T-helper 1 cell (primary cell): Measurements from ENCODE around the gene KDM4D.
"Not testable (repeated sequence)": the region's sequence is repeated elsewhere in the genome, so short reads cannot be mapped to it uniquely, and the experiment has no call there.

ENCODE experiments used
- DNase-seq, 5 donors: peaks; one replicate each; pipeline ENCODE4 v3.0.0-alpha.2; 2012 to 2020
- total RNA-seq, 4 donors: gene quantifications; one replicate each; lab custom pipeline; 2026; lab: John Stamatoyannopoulos, UW

The KDM4D gene
- 0.59 to 1.5 (median 0.97) reads per million in 4 donors for total RNA-seq

DNA sequence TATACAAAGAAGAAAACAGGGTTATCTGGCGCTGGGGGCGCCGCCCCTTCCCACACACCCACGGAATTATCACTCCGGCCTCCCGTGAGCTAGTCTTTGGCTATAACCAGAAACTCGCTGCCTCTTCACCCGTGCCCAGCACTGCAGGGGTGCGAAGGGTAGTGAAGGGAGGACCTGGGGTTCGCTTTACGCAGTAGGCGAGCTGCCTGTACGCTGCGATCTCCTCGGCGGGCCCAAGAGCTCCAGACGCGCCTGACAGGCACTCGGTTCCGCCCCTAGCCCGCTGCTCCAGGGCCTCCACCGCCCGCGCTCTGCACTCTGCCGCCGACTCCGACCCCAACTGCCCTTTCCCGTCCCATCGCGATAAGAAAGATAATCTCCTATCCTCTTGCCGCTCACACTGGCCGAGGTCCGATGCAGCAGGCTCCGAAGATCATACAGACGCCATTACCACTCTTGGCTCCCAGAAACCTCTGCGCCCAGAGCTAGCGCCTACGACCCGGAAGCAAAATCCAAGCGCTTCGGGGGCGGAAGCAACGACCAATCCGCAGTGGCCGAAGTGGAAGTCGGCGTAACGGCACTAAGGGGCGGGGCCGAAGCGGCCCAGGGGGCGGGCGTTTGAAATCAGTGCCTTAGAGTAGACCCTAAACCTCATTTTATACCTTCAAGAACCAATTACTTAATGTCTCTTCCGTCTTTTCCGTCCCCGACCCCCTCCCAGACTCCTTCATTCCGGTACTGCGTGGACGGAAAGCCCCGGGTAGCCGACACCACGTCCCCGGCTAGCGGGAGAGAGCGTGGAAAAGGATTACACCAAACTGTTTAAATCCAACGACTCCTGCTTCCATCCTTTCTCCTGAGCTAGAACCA lies at the start of gene KDM4D, which contains the start of gene CWC15:
TSS of gene KDM4D (plus strand) at position 611 of the 870 bp plus-strand sequence. CDS start 23,664 bp downstream, outside the sequence.
TSS of gene CWC15 (minus strand) at position 458 of the 870 bp plus-strand sequence. CDS start 1,371 bp downstream, outside the sequence.
- peak; percentile 87 to 94 (median 91) for DNase-seq

DNA sequence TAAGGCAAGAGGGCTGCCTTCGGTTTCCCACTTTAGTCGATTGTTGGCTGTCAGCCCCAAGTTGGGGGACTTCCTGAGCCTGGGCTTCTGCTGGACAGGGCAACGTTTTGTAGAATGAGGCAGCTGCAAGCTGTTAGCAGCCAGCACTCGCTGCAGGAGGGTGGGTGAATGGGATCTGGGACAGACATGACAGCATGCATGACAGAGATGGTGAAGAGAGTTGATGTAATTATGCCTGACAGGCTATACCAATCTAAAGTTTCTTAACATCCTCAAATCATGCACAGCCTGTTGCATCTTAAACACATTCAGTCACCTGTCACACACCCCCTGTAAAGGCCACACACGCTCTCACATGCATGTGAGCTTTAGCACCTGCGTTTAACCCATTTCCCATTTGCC lies 49.3 kb upstream of the KDM4D start:
- DNase-seq: peak in 1 of 5 donors; percentile 43

DNA sequence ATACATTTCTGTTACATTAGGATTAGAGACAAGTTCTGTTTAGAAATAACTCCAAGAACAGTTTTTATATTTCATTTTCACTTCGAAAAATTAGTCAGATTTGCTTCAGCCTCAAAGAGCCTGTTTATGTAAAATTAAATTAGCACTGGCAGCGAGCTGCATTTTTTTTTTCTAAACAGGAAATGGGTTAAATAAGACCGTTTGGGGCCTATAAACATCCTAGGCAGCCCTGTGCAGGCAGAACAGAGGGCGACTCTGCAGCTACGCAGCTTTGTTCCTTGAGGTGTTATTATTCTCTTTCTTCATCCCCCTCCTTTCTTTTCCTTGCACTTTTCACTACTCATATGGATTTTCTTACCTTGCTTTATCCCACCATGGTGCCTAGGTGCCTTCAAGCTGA lies 48.9 kb upstream of the KDM4D start:
- DNase-seq: peak in 1 of 5 donors; percentile 69

DNA sequence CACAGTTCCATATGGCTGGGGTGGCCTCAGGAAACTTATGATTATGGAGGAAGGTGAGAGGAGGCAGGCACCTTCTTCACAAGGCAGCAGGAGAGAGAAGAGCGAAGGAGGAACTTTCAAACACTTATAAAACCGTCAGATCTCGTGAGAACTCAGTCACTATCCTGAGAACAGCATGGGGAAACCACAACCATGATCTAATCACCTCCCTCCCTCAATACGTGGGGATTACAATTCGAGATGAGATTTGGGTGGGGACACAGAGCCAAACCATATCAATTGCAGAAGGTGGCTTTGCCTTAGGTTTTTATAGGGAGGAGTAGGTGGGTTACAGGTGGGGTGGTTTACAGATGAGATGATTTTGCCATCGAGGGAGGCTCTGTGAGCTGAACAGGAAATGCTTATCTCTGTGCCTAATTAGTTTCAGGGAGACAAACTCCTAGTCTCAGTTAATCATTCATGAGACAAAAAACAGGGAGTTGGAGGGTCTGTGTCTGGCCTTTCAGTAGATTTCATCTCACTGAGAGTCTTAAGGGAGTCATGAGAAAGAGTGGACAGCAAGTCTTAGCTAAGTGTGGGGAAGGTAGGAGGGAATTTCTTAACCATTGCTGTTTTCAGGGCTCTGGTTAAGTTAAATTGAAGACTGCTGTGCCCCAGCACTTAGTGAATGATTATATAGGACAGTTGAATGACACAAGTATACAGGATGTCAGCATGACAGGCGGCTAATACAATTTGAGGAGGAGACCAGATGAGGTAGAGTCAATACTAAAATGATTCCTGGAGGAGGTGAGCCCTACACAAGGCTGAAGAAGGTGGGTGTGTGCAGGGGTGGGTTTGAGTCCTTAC lies 47.9 kb upstream of the KDM4D start:
- peak in 1 of 5 donors; percentile 16 for DNase-seq

DNA sequence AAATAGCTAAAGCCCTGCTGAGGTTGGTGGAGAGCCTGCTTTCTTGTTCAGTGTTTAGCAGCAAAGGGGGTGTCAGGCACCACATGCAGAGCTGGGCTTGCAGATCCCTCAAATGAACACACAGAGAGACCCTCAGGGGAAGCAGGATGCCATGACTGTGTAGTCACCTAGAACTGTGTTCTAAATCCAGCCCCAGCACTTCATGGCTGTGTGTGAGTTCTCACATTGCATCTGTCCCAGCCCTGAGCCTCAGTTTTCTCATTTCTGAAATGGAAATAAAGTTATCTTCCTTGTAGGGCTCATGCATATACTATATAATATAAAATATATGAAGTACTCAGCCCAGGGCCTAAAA lies 47.3 kb upstream of the KDM4D start:
- no peak for DNase-seq

DNA sequence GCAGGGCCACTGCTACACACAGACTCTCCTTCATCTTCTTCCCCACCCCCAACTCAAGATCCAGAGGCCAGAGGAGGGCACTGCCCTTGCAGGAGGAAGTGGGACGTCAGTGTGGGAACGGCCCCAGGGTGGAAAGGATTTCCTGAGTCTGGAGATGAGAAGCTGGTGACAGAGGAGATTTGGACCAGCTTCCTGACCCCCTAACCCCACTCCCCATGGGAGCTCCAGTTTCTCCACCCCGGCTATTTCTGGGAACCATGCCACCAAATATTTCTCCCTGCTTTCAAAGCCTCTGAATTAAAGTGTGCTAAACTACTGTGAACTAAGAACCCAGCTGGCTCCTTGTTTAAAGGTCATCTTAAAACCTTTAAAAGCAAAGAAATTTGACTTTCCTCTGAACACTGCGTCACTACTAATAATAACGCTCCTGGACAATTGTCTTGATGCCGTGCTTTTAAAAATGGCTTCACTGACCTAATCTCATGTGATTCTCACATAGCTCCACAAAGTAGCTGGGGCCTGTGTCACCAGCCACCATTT lies 46.7 kb upstream of the KDM4D start:
- no peak for DNase-seq

DNA sequence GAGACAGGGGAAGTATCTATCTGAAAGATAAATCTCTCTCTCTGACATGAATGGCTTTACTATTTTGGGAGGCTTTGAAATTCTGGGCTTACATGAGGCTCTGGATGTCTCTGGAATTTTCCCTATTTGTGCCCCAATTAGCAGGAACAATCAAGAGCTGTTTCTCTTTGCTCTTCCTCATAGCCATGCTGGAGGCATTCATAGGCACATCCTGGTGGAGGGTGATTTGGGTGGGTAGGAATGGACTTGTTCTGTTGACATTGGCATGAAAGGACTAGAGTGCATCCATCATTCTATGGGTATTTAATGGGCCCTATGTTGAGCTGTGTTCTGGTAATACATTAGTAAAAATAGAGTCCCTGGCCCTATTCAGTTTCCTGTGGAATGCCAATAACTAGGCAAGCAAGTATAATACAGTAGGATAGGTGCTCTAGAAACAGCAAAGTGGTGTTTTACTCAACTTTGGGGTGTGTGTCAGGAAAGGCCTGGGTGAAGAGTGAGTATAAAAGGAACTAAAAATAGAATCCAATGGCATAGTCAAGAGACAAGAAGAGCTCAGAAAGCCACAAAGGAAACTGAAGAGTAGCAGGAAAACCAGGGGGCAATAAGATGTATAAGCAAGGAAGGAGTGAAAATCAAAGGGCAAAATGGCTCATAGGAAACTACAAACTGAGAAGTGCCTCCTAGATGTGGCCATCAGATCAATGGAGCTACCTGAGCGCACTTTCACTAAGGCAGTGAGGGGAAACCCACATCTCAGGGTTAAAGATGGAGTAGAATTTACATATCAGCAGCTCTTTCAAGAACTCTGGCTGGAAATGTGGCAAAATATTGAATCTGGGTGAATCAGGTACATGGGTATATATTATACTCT lies 45.2 kb upstream of the KDM4D start:
- DNase-seq: no peak

DNA sequence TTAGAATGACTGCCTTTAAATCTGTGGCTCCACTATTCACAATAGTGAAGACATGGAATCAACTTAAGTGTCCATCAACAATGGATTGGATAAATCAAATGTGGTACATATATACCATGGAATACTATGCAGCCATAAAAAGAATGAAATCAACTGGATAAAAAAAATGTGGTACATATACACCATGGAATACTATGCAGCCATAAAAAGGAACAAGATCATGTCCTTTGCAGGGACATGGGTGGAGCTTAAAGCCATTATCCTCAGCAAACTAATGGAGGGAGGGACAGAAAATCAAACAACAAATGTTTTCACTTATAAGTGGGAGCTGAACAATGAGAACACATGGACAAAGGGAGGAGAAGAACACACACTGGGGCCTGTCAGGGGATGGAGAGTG lies 41.4 kb upstream of the KDM4D start:
- not testable (repeated sequence) for DNase-seq

DNA sequence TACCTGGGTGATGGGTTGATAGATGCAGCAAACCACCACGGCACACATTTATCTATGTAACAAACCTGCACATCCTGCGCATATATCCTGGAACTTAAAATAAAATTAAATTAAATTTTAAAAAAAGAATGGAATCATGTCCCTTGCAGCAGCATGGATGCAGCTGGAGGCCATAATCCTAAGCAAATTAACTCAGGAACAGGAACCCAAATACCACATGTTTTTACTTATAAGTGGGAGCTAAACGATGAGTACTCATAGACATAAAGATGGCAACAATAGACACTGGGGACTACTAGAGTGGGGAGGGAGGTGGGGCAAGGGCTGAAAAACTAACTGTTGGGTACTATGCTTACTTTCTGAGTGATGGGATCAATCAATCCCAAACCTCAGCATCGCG lies 41.0 kb upstream of the KDM4D start:
- no peak for DNase-seq

DNA sequence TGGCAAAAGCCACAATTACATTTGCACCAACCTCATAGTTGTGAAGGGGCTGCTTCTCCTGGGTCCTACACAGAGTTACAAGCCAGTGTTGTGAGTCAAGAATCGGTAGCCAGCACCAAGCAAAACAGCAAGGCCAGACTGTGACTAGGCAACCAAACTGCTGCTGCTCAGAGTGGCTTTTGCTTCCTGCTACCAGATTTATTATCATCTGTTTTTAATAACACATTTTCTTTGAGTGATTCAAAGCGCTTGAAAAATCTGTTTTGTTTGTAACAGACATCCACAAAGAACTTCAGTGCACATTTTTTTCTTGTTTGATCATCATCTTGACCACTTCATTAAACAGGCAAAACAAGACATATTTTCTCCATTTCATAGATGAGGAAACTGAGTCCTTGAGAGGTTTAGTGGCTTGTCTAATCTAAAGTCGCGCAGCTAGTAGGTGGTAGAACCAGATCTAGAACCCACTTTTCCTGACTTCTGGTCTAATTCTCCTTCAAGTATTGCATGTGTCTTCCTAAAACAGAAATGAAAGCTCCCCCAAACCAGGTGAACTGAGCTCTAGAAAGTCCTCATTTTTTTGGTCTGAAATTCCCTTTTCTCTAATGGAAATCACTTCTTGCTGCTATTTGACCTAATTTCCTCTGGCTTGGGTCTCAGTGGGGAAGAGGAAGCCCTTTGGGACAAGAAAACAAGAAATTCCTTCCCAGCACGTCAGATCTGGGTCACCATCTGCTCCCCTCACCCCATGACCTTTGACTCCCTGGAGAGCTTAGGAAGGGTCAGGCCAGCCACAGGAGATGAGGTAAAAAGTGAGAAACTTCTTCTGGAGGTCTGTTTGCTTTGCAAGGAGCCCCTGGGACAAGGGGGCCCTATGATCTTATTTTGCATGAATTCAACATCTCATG lies 40.0 kb upstream of the KDM4D start:
- no peak for DNase-seq

DNA sequence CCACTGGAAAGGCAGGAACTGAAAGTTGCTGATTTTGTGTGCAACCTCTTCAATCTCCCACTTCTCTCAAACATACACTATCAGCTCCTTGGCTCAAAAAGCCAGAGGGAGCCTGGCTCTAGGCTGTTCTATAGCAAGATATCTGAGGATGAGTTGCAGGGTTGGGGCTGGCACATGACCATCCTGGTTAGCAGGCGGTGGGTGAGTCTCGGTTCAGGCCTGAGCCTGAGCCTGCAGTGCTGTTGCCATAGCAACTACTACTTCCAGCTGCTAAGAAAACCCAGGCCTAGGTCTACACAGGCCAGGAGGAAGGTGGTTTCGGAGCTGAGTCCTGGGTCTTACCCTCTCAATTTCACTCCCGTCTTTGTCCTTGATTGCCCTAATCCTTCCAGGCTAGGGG lies 39.1 kb upstream of the KDM4D start:
- DNase-seq: no peak

DNA sequence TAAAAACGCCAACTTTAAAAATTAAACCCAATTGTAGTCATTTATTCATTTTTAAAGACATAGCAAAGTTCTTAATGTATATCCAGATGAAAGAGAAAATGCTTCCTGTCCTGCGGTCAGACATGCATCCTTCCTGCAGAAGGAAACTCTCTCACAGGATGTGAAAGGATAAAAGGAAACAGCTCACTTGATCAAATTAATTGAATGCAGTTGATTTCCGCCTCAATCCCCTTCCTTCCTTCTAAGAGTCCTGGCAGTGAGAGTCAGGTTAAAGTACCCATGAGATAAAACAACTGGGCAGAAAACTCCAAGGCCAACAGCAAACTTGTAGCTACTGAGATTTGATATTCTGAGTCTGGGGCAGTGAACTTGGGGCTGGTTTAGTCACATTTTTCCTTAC lies 38.7 kb upstream of the KDM4D start:
- peak in 1 of 5 donors; percentile 23 for DNase-seq

DNA sequence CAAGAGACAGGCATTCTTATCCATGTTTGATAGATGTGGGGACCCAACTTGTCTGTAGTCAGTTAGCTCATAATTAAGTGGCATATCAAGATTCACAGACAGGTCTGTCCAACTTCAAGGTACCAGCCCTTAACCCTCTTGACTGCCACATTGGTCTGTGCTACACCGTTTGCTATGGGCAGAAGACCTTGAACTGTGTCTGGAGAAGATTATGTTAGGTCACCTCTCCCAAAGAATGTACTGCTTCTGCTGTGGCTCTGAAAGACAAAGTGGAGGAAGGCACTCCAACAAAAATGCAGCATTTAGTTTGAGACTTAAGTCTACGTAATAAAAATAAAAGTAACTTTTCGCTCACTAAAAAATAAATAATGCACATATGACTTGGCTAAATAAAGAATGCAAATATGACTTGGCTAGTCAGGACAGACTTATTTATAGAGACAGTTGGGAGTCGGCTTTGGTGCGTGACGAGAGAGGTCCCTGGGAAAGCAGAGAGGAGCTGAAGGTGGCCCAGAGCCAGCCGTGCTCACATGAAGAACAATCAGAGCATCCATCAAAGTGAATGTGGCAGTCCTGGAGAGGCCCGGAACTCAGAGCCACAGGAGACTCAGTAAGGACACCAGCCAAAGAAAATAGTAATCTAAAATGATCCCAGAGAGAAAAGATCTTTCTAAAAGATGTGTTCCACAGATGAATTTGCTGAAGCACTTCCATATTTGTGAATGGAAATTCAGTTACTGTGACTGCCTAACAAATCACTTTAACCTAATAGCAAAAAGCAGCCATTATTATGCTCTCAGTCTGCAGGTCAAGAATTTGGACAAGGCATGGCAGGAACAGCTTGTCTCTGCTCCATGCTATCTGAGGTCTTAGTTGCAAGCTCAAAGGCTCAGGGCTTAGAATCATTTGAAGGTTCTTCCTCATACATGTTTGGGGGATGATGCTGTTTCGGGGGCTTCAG lies 35.1 kb upstream of the KDM4D start:
- DNase-seq: no peak

DNA sequence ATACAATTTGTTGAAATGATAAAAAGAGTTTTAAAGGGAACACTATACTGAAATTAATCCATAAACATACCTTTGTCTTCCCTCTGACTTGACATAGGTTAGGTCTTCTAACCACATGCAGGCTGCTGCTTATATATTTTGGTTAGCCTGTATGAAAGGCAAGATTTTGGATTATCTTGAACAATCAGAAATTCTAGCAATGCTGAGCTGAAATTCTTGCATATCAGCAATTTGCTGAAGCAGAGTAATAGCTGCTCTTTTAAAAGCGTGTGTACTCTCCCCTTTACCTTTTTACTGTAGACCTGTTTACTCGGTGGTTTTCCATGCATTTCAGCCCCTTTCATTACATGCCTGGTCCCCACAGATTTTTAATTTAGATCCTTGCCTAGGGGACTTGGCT lies 34.2 kb upstream of the KDM4D start:
- no peak for DNase-seq

DNA sequence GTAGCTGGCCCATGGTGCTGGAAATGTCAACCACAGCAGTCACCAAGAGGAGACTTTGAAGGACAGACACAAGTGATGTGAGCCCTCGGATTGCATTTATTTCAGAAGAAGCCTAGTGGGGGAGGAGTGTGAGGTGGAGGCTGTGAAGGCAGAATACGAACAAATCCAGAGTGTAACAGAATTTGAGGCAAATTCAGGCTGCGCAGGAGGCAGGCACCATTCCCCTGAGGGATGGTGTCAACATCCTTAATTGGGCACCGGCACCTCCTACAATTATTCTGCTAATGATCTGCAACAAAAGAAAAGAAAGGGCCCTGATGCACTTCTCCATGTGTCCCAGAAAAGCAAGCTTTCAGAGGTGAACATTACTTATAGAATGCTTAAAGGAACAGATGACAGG lies 32.4 kb upstream of the KDM4D start:
- DNase-seq: no peak

DNA sequence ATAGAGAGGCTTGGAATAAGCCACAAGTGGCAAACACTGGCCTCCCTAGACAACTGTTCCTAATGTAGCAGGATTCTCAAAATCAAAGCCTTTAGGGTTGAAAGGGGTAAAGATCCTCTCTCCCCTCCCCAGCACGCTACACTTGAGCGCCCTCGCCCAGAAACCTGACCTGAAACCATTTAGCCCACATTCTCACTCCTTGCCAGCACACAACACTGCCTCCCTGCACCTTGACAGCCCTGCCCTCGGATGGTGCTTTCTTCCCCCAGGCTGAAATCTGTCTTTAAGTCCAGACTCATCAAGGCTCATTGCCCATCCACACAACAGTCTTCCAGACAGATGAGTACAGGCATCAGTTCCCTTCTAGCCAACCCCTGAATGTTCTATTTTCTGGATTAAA lies 26.7 kb upstream of the KDM4D start:
- DNase-seq: no peak

DNA sequence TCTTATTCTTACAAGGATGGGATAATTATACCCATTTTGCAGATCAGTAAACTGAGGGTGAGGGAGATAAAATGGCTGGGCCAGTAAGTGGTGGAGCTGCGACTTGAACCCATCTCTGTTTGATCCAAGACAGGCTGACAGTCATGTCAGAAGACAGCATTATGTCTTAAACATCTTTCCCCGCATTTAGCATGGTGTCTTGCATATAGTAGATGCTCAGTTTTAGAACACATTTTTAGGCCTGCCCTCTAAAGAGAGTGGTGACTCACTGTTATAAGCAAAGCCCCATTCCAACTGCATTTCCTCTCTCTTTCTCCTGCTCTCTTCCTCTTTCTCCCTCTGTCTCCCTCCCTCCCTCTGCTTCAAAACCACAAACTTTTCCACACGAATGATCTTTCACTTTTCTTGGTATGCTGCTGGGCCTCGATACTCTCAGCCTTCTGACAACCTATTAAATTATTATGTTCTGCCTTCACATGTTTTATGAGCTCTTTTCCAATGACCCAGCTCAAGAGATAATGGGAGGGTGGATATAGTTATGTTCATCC lies 25.4 kb upstream of the KDM4D start:
- DNase-seq: no peak

DNA sequence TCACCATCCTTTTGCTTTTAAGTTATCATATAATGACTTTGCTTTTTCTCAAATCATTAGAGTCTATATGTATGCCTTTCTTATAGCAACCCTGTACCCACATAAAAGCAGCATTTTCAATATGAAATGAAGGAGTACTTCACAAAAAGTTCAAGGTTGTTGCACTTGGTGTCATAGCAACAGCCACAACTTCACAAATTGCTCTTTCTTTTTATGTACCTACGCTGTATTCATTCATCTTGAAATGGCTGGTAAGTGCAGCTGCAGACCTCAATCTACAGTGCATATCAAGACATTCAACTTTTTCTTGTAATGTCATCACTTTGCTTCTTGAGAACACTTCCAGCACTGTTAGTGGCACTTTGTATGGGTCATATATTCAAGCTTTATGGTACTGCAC lies 18.8 kb upstream of the KDM4D start:
- no peak for DNase-seq

DNA sequence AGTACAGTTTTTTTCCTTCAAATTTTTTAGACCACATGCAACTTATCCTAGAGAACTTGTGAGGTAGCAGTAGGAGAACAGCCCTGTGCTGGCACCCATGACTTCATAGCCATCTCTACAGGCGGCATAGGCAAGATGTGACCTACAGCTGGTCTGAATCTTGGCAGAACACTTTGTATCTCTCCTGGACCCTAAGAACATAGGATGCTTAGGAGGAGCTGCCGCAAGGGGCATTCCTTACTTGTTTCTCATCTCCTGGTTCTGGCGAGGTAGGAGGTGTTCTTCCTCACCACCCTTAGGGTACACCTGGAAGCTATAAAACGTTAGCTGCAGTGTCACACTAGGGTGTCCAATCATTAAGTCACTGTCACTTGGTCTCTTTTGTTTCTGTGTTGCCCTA lies 16.5 kb upstream of the KDM4D start:
- DNase-seq: no peak
